Middle frontal gyrus (tissue), 1 donor: ENCODE results near the gene CLEC5A.
"Not testable (repeated sequence)": the region's sequence is repeated elsewhere in the genome, so short reads cannot be mapped to it uniquely, and the experiment has no call there.

Experiments used
- DNase-seq: peaks from one replicate; pipeline ENCODE4 v3.0.0-alpha.2; 2015; ENCODE audit warnings: low spot score; ENCODE audit errors: extremely low spot score

Gene CLEC5A

GRCh38 chr7:141946796-141947195 is at the start of gene CLEC5A:
Gene CLEC5A (minus strand): TSS chr7:141946974. CDS start chr7:141946292, 682 bp downstream.
- DNase-seq, result no peak

DNA sequence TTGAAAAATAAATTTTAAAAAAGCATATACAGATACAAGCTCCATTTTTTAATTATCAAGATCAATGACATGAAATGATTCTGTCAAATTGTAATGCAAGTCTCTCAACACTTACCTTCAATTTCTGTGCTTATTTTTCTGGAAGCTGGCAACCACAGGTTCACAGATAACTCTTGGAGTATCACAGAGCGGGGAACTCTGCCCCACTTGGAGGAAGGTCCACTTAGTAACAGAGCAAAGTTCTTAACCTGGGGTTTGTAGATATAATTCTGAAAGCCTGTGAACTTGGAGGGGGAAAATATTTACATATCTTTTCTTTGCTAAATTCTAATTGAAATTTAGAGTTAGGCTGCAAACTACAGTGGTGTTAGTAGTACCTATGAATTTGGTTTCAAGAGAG is 46.6 kb upstream of the CLEC5A start:
- no peak for DNase-seq

- no peak for DNase-seq
Observed at GRCh38 chr7:141992688-141993087, 45.9 kb upstream of the CLEC5A start.

- no peak for DNase-seq
Observed at GRCh38 chr7:141992156-141992555, 45.4 kb upstream of the CLEC5A start.

DNA sequence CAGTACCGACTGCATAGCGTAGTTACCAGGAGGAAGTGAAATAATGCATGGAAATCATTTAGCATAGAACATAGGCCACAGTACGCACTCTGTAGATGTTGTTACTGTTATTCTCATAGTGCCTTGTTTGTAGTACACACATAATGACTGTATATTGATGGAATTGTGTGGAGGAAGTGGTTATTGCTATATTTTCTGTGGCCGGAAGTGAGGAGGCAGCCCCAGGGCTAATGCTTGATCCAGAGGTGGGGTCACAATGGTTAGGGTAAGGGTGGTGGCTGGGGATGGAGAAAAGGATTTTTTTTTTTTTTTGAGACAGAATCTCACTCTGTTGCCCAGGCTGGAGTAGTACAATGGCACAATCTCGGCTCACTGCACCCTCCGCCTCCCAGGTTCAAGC is 44.4 kb upstream of the CLEC5A start:
- DNase-seq, result no peak

DNA sequence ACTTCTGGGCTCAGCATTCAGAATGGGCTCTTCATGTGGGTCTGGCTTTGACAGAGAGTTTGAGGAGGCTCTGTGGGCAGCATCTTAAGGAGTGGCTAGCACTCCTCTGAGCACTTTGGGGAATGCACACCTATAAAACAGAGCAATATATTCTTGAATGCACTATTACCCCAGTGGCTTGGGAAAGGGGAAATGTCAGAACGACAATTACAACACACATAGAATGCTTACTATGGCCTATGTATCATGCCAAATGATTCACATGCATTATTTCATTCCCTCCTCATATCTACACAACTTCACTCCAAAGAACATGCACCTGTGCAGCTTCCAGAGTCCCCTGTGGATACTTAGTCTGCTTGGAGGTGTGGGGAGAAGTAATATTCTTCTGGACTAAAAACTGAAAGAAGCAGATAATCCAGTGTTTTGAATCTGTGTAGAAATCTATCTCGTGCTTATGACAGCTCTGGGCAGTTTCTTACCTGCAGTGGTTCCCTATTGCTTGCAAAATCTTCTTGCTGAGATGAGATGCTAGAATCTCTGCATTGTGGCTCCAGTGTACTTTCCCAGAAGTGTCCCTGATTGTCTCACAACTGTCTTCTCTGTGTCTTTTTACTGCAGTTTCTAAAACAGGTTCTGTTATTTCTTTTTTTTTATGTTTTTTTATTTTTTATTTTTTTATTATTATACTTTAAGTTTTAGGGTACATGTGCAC is 43.4 kb upstream of the CLEC5A start:
- DNase-seq, result no peak

- DNase-seq, result not testable (repeated sequence)
Observed at GRCh38 chr7:141987803-141988202, 41.0 kb upstream of the CLEC5A start.

DNA sequence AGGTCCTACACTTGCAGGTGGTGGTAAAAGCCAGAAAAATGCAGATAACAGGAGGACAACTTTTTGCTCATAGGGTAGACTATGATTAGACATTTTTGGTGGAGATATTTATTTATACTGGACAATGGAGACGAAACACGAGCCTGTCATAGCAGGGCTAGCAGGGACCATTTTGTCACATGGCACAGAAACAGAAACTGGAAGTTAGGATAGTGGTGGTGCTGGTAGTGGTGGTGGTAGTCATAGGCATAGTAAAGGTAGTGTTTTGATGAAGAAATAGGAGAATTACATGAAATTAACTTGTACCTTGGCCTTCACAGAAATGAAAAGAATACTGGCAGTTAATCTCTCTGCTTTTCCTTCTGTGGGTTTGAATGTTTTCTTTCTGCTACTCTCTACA is 40.1 kb upstream of the CLEC5A start:
- no peak for DNase-seq

DNA sequence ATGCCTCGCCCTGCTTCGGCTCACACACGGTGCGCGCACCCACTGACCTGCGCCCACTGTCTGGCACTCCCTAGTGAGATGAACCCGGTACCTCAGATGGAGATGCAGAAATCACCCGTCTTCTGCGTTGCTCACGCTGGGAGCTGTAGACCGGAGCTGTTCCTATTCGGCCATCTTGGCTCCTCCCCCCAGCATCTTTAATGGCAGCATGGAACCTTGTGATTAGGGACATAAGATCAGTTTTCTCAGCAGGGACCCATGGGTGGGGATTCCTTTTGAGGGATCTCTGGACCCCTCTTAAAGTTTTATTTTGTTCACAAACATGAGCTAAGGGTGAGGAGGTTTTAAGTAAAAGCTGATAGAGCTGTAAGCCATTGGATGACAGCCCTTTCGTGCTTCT is 39.2 kb upstream of the CLEC5A start:
- DNase-seq, result not testable (repeated sequence)

- no peak for DNase-seq
Observed at GRCh38 chr7:141979568-141979967, 32.8 kb upstream of the CLEC5A start.

- no peak for DNase-seq
Observed at GRCh38 chr7:141978351-141978750, 31.6 kb upstream of the CLEC5A start.

DNA sequence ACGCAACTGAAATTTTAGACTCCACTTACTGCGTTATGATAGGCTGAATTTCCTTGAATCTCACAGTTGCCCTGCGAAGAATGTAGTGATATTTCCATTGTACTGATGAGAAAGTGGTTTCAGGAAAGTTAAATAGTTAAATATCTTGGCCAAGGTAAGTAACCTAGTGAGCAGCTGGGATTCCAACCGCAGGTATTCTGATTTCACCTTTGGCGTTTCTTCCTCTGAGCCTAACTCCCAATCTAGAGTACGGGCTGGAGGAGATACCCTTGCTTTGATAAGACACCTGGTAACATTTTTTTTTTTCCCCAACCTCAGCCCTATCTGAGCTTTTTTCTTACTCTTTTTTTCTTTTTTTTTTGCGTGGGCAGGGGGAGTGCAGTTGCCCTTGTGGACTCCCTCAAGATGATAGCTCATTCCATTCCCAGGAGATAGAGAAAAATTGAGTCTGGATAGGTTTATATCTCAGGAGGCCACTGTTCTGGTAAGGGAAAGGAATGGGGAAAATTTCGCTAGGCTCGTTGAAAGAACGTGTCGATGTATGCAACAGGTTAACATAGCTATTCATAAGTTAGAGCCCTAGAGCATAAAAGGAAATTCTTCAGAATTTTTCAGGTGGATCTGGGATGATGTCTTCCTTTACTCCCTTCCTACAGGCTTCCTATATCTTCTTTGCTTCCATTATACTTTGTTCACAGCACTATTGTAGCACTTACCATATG is 29.9 kb upstream of the CLEC5A start:
- DNase-seq, result no peak

DNA sequence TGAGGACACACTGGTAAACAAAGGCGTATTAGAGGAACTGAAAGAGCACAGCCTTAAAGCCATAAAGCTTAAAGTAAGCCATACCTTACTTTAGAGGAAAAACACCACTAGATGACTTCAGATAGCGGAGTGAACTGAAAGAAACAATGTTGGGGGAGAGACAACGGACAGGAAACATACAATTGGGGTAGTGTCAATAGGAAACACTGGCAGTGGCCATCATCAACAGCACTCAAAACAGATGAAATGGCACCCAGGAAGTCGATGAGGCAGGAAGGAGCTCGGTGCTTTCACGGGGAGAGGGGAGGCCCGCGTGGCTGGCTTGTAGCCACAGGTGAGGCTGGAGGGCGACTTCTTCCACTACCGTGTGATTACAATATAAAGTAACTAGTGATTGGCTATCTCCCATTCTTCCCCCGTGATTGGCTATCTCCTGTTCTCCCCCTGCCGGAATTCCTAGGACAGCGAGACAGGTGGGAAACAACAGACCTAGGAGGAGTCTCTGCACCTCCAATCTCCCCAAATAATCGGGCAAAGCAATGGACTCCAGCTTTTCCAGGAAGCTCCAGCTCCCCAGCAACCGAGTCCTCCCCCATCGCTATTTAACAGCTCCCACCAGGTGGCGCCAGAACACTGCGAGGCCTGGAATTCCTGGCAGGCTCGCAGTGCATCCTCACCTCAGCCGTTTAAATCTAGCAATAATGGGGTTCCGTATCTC is 29.2 kb upstream of the CLEC5A start:
- DNase-seq, result no peak

GRCh38 chr7:141974831-141975230 is 28.1 kb upstream of the CLEC5A start:
- no peak for DNase-seq

GRCh38 chr7:141973673-141974072 is 26.9 kb upstream of the CLEC5A start, which contains the start of gene TAS2R38:
Gene TAS2R38 (minus strand): TSS chr7:141973773. CDS start chr7:141973689, 84 bp downstream.
- DNase-seq, result no peak

GRCh38 chr7:141960687-141961422 is 14.1 kb upstream of the CLEC5A start:
- DNase-seq, result no peak

GRCh38 chr7:141956084-141956483 is 9.3 kb upstream of the CLEC5A start:
- DNase-seq, result no peak

- no peak for DNase-seq
Observed at GRCh38 chr7:141954334-141954733, 7.6 kb upstream of the CLEC5A start.

DNA sequence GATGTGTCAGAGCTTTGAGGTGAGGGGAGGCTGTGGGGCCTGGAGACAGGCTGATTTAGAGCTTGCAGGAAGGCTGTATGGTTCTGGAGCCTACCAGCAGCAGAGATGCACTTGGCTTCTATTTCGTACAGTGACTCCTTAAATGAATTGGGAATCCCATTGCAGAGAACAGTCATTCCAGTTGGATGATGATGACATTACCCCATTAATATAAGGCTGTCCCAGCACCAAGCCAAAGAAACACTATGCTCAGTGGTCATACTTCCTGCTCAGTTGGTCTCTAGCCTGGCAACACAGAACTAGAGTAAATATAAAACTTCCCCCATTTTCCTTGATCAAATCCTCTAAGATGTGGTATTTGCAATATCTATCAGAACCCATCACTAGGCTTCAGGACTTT is 5.7 kb upstream of the CLEC5A start:
- no peak for DNase-seq

- no peak for DNase-seq
Observed at GRCh38 chr7:141950806-141951205, 4.0 kb upstream of the CLEC5A start.

GRCh38 chr7:141949911-141950310 is 3.1 kb upstream of the CLEC5A start:
- no peak for DNase-seq
